CMK (cell line): Measurements from ENCODE around the gene FOXP4.

Experiments used
- DNase-seq: peaks from one replicate; pipeline ENCODE4 v3.0.0-alpha.2; 2010; ENCODE audit warnings: low read depth

The FOXP4 gene

GRCh38 chr6:41563060-41563776 lies 17.0 kb downstream of the FOXP4 start:
- no peak for DNase-seq

GRCh38 chr6:41564448-41565142 lies 18.4 kb downstream of the FOXP4 start:
- no peak for DNase-seq

GRCh38 chr6:41565701-41566100 lies 19.5 kb downstream of the FOXP4 start:
- no peak for DNase-seq

GRCh38 chr6:41566961-41567360 lies 20.8 kb downstream of the FOXP4 start:
- DNase-seq = no peak

GRCh38 chr6:41567684-41568083 lies 21.5 kb downstream of the FOXP4 start:
- no peak for DNase-seq

- no peak for DNase-seq
Observed at GRCh38 chr6:41568202-41568584, 22.0 kb downstream of the FOXP4 start.

- no peak for DNase-seq
Observed at GRCh38 chr6:41568585-41569384, 22.6 kb downstream of the FOXP4 start.

GRCh38 chr6:41570259-41570615 lies 24.1 kb downstream of the FOXP4 start:
- DNase-seq = no peak

GRCh38 chr6:41571021-41571780 lies 25.0 kb downstream of the FOXP4 start:
- no peak for DNase-seq

- no peak for DNase-seq
Observed at GRCh38 chr6:41572613-41573012, 26.4 kb downstream of the FOXP4 start.

GRCh38 chr6:41573276-41573675 lies 27.1 kb downstream of the FOXP4 start:
- no peak for DNase-seq

- DNase-seq = no peak
Observed at GRCh38 chr6:41573985-41574384, 27.8 kb downstream of the FOXP4 start.

GRCh38 chr6:41575598-41575997 lies 29.4 kb downstream of the FOXP4 start:
- DNase-seq = no peak

- no peak for DNase-seq
Observed at GRCh38 chr6:41576667-41577066, 30.5 kb downstream of the FOXP4 start.

- DNase-seq = no peak
Observed at GRCh38 chr6:41577356-41578216, 31.4 kb downstream of the FOXP4 start.

GRCh38 chr6:41578217-41579087 lies 32.3 kb downstream of the FOXP4 start:
- peak; percentile 43 for DNase-seq

- no peak for DNase-seq
Observed at GRCh38 chr6:41579088-41579610, 33.0 kb downstream of the FOXP4 start.

- DNase-seq = no peak
Observed at GRCh38 chr6:41580690-41581089, 34.5 kb downstream of the FOXP4 start.

GRCh38 chr6:41581381-41581991 lies 35.3 kb downstream of the FOXP4 start:
- DNase-seq = no peak

- no peak for DNase-seq
Observed at GRCh38 chr6:41582540-41582939, 36.4 kb downstream of the FOXP4 start.
